CD4-positive, alpha-beta T cell treated with Interleukin-15 for 1 hour (primary cell): ENCODE results near the gene CNPY1.

Experiments
- DNase-seq: peaks from one replicate; pipeline ENCODE4 v3.0.0-alpha.2; 2020

The CNPY1 gene

DNA sequence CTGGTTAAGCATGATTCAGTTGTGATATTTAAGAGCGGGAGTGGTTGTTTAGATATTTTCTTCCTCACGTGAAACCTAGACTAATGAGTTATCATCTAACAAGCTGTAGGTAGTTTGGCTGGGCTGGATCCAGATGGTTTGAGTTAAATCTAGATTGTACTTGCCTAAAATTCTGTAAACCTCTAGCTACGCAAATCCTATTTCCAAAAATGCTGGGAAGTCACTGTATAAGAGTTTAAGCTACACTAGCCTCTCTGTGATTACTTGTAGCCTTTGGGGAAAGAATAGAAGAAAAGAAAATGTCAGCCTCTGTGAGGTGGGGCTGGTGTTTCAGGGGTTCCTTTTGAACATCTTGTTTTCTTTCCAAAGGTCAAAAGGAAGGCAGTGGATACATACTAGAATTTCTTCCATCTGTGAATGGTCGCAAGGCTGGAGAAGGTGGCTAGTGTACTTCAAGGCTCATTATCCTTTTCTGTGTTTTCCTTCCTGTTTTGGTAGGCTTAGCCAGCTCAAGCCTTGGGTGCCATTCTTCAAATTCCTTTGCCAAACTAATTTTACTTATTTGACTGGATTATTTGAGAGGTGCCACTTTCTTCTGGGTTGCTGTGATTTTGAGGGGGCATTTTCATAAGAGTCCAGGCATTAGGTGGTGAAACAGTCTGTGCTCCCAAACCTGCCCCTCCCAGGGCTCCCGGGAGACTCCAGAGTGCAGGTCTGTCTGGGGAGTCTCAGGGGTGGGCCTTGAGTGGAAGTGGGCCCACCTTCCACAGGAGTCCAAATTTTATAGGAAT is 93.7 kb downstream of the CNPY1 start:
- DNase-seq, result no peak

DNA sequence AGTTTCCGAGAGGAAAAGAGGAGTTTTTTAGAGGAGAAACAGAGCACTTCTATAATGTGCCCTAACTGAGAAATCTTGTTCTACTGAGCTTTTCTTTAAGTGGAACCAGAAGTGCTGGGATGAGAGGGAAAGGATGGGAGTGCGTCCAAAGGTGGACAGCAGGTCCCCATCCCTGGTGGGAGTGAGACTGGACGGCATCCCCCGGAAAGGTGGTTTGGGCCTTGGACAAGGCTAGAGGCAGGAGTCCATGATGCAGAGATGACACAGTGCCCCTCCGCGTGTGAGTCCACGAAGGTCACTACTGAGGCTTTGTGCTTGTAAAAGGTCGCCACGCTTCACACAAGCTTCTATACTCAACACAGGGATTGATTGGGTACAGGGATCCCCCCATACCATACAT is 94.5 kb downstream of the CNPY1 start:
- no peak for DNase-seq
